Activated CD4-positive, CD25-positive, alpha-beta regulatory T cell (primary cell): Measurements from ENCODE around the gene OSR1.
"Not testable (repeated sequence)": the region's sequence is repeated elsewhere in the genome, so short reads cannot be mapped to it uniquely, and the experiment has no call there.

Experiments
- DNase-seq, 4 experiments: peaks; one replicate each; lab custom pipeline; 2025; lab: John Stamatoyannopoulos, UW

Gene OSR1

DNA sequence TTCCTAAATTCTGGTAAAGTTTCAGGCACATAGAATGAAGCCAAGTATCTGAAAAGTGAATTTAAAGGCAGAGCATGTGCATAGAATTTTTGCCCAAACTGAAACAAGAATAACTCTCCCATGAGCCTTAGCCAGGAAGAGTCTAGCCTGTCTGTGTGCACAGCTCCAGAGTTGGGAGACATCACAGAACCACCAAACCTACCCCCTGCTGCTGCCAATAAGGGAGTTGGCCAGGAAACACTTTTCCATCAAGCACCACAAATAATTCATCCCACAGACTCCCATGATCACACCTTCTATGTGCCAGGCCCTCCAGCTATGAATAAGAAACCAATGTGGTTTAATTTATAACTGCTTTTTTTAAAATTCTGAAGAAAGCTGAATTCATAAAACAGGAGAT lies 27.0 kb downstream of the OSR1 start:
- DNase-seq, result no peak

DNA sequence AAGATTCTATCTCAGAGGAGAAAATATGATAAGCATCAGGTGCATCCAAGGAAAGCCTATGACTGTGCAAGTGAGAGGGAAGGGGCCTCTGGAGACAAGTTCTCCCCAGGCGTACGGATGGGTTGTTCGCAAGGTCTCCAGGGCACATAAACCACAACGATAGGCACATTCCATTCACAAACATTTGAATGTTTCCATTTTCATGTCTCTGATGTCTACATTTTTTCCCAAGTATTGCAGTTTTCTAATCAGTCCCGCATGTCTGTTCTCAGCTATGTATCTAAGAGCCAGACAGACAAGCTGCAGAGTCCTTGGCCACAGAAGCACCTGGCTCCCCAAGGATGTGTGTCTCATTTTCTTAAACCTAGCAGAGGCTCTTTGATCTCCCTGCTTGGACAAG lies 28.0 kb downstream of the OSR1 start:
- DNase-seq, result no peak

DNA sequence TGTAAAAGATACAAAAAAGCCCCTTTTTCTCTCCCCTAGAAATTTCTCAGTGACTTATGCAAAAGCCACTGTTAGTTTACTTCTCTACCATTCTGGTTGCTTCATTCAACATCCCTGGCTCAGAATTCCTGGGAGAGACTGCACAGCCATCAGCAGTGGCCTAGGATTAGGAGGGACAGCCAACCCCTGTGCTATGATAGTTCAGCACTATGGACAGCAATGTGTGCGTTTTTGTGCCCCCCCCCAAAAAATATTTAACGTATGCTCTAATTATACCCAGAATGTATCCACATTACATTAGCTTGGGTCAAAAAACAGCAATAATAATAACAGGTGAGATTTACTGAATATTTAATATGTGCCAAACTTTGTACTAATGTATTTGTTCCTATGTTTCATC lies 29.0 kb downstream of the OSR1 start:
- no peak for DNase-seq

- DNase-seq, result no peak
Observed at GRCh38 chr2:19327496-19327895, 30.9 kb downstream of the OSR1 start.

- no peak for DNase-seq
Observed at GRCh38 chr2:19321946-19322345, 36.5 kb downstream of the OSR1 start.

DNA sequence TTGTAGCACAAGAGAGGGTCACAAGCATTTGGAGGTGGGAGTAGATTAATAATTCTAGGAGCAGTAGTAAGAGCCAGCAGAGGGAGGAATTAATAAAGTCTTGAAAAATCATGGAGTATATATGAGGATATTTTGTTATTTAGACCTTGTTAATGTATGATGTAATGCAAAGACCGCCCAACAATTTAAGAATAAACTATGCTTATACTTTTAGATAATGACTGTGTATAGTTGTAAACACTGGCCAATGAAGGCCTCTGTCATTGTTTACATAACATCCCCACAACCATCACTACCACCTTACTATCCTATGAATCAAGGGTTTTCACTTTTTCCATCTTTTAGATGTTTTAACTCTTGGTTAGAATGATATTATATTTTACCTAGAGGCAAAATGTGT lies 37.6 kb downstream of the OSR1 start:
- DNase-seq, result no peak

GRCh38 chr2:19319698-19320097 lies 38.7 kb downstream of the OSR1 start:
- DNase-seq, result no peak

GRCh38 chr2:19319064-19319463 lies 39.4 kb downstream of the OSR1 start:
- DNase-seq, result no peak

DNA sequence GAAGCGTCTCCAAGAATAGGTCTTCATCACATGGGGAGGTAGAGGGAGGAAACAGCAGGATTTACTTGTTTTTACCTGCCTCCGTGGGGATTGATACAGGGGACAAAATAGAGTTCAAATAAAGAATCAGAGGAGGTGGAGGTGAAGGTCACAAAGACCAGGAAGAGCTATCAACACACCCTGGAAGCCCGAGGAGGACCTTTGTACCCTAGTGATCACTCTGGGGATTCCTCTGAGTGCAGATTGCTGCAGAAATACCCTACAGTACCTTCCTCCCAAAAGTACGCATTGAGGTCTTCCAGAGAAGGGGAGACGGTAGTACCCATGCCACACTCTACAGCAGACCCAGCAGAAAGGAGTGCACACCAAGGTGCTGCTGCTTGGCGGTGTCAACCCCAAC lies 44.9 kb downstream of the OSR1 start:
- no peak for DNase-seq

DNA sequence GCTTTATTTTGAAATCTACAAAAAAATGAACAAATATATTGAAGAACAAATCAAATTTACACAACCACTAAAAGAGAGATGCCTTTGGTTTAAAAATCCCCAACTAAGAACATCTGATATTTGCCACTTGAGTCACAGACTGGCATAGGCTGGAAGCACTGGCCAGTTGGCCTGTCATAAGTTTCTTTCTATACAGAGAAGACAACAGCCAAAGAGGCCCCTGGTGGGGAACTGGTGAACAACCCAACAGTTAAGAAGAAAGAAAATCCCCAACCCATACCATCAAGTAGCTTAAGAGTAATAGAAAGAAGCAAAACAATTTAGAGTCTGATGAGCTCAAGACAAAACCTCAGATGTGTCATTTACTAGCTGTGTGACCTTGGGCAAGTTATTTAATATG lies 45.5 kb downstream of the OSR1 start:
- no peak for DNase-seq

- not testable (repeated sequence) for DNase-seq
Observed at GRCh38 chr2:19306065-19306464, 52.4 kb downstream of the OSR1 start.

DNA sequence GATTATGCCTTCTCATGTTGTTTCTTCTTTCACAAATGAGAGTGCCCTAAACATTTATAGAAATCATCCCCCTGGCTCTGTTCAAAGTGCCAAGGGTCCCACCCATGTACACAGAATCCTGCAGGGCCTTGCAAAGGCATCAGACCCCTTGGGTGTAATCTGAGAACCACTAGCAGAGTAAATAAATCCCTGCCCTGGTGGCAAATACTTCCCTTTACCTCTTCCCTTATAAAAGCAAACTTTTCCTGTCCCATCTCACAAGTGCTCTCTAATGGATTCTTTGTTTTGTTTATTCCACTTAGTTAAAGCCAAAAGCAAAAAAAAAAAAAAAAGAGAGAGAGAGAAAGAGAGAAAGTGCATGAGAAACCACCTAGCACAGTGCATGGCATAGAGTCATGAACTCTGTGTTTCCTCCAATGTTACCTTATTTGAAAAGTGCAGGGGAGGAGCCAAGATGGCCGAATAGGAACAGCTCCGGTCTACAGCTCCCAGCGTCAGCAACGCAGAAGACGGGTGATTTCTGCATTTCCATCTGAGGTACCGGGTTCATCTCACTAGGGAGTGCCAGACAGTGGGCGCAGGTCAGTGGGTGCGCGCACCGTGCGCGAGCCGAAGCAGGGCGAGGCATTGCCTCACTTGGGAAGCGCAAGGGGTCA lies 52.9 kb downstream of the OSR1 start:
- DNase-seq, result not testable (repeated sequence)

DNA sequence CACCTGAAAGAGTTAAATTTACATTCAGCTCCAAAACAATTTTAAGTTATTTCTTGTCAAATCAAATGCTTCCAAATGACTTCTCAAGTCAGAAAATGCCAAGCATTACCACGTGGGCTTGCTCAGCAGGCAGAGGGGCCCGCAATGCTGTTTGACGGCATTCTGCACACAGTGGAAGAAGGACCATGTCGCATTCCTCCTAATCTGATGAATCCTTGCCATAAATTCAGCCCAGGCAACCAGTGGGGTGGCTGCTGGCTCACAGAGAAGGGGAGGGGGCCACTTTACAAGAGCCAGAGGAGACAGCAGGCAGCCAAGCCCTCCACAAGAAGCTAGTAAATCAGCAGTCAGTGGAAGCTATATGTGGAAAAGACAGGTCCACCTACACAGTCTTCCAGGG lies 56.7 kb downstream of the OSR1 start:
- DNase-seq, result no peak
